Measurements from ENCODE around the gene PTPN4.

GRCh38 chr2:119790466-119790865 lies 30.7 kb downstream of the PTPN4 start:
- TF ChIP-seq EZH2 (IDR thresholded peaks at IDR 0.05; ENCODE audit: low read depth): no peak
- TF ChIP-seq, protein P1, sequence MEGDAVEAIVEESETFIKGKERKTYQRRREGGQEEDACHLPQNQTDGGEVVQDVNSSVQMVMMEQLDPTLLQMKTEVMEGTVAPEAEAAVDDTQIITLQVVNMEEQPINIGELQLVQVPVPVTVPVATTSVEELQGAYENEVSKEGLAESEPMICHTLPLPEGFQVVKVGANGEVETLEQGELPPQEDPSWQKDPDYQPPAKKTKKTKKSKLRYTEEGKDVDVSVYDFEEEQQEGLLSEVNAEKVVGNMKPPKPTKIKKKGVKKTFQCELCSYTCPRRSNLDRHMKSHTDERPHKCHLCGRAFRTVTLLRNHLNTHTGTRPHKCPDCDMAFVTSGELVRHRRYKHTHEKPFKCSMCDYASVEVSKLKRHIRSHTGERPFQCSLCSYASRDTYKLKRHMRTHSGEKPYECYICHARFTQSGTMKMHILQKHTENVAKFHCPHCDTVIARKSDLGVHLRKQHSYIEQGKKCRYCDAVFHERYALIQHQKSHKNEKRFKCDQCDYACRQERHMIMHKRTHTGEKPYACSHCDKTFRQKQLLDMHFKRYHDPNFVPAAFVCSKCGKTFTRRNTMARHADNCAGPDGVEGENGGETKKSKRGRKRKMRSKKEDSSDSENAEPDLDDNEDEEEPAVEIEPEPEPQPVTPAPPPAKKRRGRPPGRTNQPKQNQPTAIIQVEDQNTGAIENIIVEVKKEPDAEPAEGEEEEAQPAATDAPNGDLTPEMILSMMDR (conservative IDR thresholded peaks at IDR 0.05): no peak

All from PC-9 (cell line).